OCI-LY7 (cell line): ENCODE data around the gene ZNF814.

Experiments used
- CTCF ChIP-seq: fragments of 200-600 bp; sonication (generic); conservative IDR thresholded peaks from 2 replicates; pipeline ENCODE4 v1.5.1; 2014; ENCODE audit warnings: mild to moderate bottlenecking, antibody characterized with exemption, low read length, moderate library complexity, mixed read lengths
- EZH2phosphoT487 ChIP-seq: fragments of 200-600 bp; sonication (generic); IDR thresholded peaks from 2 replicates; pipeline ENCODE4 v1.6.1; 2018; ENCODE audit warnings: low read depth, borderline replicate concordance, mild to moderate bottlenecking, mixed run types, antibody characterized with exemption, low read length, moderate library complexity, mixed read lengths

DNA sequence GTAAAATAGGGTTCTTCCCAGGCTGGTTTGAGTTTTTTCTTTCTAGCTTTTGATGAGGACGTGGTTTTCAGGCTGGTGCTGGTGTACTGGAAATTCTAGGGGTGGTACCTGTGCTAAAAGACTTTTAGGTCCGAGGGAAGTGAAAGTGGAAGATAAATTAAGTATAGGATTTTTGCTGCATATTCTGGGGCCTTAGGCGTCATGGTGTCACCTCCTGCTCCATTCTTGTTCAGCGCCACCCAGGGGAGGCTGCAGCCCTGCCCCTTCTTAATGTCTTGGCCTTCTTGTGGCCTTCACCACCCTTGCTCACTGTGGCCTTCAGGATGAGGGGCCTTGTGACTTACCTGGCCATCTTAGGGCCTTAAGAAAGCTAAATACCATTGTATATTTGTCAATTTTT is 86.6 kb downstream of the ZNF814 start:
- TF ChIP-seq CTCF: peak; percentile 44; the same call in 1 of the 2 replicates
- no peak for TF ChIP-seq EZH2phosphoT487
